ENCODE results near the gene TPRKB.
"Not testable (repeated sequence)": the region's sequence is repeated elsewhere in the genome, so short reads cannot be mapped to it uniquely, and the experiment has no call there.

The TPRKB gene

DNA sequence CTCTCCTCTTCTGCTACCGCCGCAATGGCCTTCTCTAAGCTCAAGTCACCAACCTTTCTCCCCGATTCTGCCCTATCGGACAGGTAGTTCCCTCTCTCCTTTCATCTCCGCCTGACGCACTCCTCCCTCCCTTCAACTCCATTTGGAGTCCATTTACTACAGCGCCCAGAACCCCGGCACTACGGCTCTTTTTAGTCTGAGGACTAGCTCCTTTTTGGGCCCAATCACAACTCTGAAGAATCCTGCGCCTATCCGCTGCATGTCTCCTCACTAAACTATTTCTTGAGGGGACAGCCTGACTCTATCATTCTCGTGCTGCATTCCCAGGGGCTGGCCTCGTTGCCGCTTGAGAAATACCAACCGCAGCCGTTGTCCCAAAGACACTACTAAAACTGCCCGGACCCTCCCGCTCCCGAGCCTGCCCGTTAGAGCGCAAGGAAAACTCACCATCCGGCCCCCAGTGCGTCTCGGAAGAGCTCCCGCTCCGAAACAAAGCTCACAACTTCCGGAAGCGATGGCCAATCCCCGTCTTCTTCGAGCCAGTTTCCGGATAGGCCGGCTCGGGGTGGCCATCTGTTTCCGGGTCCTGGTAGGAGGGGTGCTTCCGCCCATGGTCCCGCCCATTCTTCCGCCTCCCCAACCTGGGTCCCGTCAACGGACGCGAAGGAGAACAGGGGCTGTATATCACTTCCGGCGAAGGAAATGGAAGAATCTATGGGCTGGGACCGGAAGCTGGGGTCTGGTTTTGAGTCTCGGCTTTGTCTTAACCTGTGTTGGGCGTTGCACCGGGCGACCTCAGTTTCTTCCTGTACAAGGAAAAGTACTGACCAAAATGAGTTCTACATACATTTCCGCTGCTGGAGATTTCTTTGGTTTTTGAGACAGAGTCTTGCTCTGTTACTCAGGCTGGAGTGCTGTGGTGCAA lies at the start of gene TPRKB:
Gene TPRKB (minus strand): TSS at position 491 of the 925 bp plus-strand sequence. CDS start 2,776 bp downstream, outside the sequence.
- peak; percentile 96 for DNase-seq (ENCODE audit: low spot score)

DNA sequence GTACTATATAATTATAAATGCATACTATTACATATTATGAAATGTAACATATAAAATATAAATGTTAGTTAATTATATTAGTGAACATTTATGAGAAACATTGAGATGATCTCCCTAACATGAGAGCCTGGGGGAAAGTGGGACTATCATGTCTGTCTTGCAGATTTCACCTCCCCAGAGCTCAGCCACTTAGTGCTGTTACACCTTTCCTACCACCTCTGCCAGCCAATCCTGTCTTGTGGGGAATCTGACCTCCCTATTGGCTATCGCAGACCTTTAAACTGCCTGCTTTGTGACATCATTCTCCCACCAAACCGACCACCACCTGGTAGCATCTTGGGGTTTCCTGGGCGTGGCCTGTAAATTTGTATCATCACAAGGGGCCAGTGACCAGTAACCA lies 46.7 kb upstream of the TPRKB start, which contains the start of gene C2orf78:
Gene C2orf78 (plus strand): TSS at position 301 of the 400 bp plus-strand sequence. CDS start 127 bp downstream, outside the sequence.
- DNase-seq (ENCODE audit: low spot score), result not testable (repeated sequence)

- DNase-seq (ENCODE audit: low spot score), result not testable (repeated sequence)
These were observed 46.3 kb upstream of the TPRKB start for GRCh38 chr2:73783402-73783801.

DNA sequence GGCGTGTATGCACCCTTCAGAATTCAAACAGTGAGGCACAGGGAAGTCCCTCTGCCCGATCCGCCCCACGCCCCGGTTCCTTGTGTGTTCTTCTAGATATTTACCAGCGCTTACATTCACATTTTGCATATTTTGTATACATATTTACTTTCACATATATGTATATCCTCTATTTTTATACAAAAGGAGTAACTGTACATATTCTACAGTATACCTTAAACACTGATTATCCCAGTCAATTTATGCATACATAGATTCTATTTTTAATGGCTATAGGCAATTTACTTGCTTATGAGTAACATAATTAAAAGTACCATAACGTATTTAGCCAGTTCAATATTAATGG lies 43.1 kb upstream of the TPRKB start:
- DNase-seq (ENCODE audit: low spot score), result no peak

GRCh38 chr2:73779467-73780236 lies 42.5 kb upstream of the TPRKB start, which contains the start of gene DUSP11:
Gene DUSP11 (minus strand): TSS chr2:73780103. CDS start chr2:73779974, 129 bp downstream.
- DNase-seq (ENCODE audit: low spot score), result peak; percentile 99

- not testable (repeated sequence) for DNase-seq (ENCODE audit: low spot score)
These were observed 41.8 kb upstream of the TPRKB start for GRCh38 chr2:73778867-73779466.

DNA sequence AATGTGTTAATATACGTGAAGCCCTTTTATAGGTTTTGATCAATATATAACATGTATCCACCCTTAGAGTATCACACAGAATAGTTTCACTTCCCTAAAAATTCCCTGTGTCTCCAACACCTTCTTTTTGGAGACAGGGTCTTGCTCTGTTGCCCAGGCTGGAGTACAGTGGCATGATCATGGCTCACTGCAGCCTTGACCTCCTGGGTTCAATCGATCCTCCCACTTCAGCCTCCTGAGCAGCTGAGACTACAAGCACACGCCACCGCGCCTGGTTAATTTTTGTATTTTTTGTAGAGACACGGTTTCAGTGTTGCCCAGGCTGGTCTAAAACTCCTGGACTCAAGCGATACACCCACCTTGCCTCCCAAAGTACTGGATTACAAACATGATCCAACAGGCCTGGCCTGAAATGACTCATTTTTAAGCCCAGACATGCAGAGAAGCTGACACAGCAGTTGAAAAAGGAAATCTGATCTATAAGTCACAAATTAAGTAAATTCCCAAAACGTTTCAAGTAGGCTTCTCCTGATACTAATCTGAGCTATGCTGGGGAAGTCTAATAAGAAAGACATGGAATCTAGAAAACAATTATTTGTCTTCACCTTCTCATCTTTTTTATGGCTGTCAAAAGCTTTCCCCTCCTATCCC lies 39.8 kb upstream of the TPRKB start:
- DNase-seq (ENCODE audit: low spot score), result no peak

DNA sequence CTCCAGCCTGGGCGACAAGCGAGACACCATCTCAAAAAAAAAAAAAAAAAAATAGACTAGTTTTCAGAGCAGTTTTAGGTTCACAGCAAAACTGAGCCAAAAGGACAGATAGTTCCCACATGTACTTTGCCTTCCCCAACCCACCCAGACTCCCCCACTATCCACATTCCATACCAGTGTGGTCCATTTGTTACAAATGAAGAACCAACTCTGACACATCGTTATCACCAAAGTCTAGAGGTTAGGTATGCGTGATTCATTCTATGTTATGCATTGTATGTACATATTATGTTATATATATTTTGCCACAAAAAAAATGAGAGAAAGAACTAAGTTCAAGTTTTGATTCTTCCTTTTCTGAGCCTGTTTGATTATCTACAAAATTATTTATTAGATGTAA lies 39.2 kb upstream of the TPRKB start:
- DNase-seq (ENCODE audit: low spot score), result no peak

- DNase-seq (ENCODE audit: low spot score), result no peak
These were observed 35.7 kb upstream of the TPRKB start for GRCh38 chr2:73772819-73773218.

DNA sequence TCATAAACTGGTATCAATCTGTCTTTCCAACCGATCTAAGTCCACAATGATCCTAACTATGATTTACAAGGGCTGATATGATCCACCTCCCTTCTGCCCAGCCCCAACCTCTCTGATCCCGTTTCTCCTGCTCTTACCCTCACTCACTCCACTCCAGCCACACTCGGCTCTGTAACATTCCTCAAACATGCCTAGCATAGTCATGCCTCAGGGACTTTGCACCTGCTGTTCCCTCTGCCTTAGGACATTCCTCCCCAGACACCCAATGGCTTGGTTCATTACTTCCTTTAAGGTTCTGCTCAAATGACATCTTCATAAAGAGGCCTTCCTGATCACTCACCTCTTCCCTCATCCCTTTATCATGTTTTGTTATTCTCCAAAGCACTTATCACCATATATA lies 33.6 kb upstream of the TPRKB start:
- DNase-seq (ENCODE audit: low spot score), result no peak

GRCh38 chr2:73766994-73767393 lies 29.8 kb upstream of the TPRKB start:
- no peak for DNase-seq (ENCODE audit: low spot score)

- DNase-seq (ENCODE audit: low spot score), result no peak
These were observed 29.2 kb upstream of the TPRKB start for GRCh38 chr2:73766349-73766748.

- no peak for DNase-seq (ENCODE audit: low spot score)
These were observed 27.8 kb upstream of the TPRKB start for GRCh38 chr2:73764945-73765344.

- DNase-seq (ENCODE audit: low spot score), result no peak
These were observed 25.4 kb upstream of the TPRKB start for GRCh38 chr2:73762571-73762970.

DNA sequence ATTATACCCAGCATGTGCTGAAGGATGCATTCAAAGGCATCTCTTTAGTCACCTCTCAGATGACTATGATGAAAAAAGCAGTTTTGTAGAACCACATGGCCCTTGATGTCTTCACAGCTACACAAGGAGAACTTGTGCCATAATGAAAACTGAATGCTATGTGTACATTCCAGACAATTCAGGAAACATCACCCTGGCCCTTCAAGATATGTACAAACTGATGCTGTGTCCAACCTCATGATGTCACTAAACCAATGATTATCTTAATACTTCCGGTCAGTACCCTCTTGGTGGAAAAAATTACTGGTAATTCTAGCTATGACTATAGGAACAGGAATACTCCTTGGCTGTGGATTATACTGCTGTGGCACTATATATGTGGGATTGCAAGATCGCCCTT lies 22.8 kb upstream of the TPRKB start:
- DNase-seq (ENCODE audit: low spot score), result no peak

DNA sequence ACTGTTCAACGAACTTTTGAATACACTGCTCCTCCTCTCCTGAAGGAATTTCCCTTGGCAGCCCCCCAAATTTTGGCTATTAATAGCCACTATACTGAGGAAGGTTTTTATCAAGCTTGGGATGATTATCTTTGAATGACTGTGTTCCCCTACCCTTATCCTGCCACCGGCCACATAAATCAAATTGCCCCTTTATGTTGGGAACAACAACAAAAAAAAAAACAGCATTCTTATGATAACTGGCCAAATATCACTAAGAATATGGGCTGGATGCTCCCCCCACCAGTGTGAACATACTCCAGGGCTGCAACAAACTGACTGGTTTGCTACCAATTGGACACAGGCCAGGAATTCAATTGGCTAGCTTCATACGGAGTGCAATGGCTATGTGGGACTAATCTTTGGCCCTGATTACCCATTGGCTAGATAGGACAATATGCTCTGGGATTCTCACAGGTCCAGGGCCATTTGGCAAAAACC lies 22.2 kb upstream of the TPRKB start:
- no peak for DNase-seq (ENCODE audit: low spot score)

- DNase-seq (ENCODE audit: low spot score), result not testable (repeated sequence)
These were observed 17.2 kb upstream of the TPRKB start for GRCh38 chr2:73754332-73754731.

DNA sequence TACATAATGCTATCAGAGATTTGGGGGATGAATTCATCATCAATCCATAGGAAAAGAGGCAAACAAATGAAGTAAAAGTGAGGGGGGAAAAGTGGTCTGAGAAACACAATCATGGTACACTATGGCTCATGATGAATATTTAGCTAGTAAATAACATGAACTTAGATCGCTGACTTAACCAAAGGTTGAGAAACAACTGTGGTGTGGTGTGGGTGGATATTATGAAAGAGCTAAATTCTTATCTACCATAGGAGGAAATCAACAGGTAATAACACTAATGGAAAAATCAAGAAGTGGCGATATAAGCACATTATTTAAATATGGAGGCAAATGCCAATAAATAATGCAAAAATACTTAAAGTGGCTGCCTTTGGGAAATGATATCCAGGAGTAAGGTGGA lies 12.2 kb upstream of the TPRKB start:
- no peak for DNase-seq (ENCODE audit: low spot score)

DNA sequence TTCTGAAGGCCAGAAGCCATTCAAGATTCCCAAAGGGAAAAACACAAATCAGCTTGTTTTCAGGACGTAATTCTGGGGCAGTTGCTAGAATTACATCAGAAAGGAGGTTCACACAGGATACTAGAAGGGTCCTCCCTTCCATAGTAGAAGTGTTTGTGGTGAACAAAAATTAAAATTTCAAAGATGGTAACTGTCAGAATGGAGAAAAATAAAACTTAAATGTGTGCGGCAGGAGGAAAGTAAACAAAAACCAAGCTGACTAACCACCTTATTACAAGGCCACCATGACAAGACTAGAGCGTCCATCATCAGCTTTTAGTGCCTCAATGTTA lies 9.7 kb upstream of the TPRKB start:
- DNase-seq (ENCODE audit: low spot score), result no peak

DNA sequence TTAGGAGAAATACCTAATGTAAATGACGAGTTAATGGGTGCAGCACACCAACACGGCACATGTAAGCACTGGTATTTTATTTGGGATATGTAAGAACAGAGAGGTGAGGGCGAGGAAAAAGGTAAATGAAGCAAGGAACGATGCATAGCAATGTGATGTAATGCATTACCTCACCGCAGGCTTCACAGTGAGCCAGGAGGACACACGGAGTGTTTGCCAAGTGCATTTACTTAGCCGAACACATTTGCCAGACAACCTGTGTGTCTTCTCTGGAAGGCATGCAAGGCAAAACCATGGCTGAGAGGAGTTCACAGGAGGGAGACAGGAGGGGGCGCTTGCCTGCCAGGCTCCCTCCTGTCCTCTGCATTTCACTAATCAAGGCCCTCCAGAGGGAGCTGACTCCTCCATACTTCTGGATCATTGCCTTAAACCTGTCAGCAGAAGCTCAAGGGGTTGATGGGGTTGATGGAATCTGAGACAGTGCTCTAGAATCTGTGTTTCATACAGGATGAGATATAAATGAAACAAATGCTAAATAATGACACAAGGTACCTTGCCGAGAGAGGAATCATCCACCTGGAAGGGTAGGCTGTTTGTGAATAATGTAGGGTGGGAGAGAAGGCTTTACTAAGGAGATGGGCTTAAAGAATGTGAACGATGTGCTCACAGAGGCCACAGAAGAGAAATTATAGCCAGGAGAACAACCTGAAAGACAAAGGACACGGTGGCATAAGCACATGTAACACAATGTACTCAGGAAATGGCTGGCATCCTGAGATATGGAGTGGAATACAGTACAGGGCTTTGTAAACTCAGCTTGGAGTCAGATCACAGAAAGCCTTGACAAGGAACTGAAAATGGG lies 9.1 kb upstream of the TPRKB start:
- no peak for DNase-seq (ENCODE audit: low spot score)

GRCh38 chr2:73740767-73741166 lies 3.6 kb upstream of the TPRKB start:
- DNase-seq (ENCODE audit: low spot score), result no peak

Measured in CD4-positive, alpha-beta T cell treated with Interleukin-2 at 100 ng/mL for 4 hours (primary cell).